ENCODE measurements around the gene RIMS4.

RIMS4 gene

GRCh38 chr20:44752099-44752931 is 58.0 kb downstream of the RIMS4 start:
- Histone ChIP-seq H4K20me1 (ENCODE audit: control insufficient read depth, insufficient read depth, low read depth, low read length) (no peaks in the 10 kb centered on the region), H3K9me2 (replicated peaks; ENCODE audit: control insufficient read depth, low read length) (no peaks in the 10 kb centered on the region), H3K9me3 (ENCODE audit: control insufficient read depth, insufficient read depth, low read length) (no peaks in the 10 kb centered on the region), H3K79me2 (ENCODE audit: control insufficient read depth, low read length) (no peaks in the 10 kb centered on the region), H3K27ac (ENCODE audit: low read depth, low read length) (no peak overlapping the region), H3K4me1 (ENCODE audit: control insufficient read depth, low read length) (no peaks in the 10 kb centered on the region), H3K27me3 (ENCODE audit: control insufficient read depth, low read length) (peaks cover under 1% of the 10 kb centered on the region), H3K36me3 (ENCODE audit: control insufficient read depth, low read length) (no peaks in the 10 kb centered on the region), H3K4me2 (ENCODE audit: low read length) (no peak overlapping the region), H3F3A (ENCODE audit: control insufficient read depth, insufficient read depth) (no peaks in the 10 kb centered on the region), H3K4me3 (ENCODE audit: low read length) (no peak overlapping the region)
- TF ChIP-seq CTCF (IDR thresholded peaks at IDR 0.05; ENCODE audit: low read depth, low read length, poor library complexity, severe bottlenecking): no peak
- TF ChIP-seq EZH2phosphoT487 (IDR thresholded peaks at IDR 0.05; ENCODE audit: borderline replicate concordance, low read length): no peak

- Histone ChIP-seq H3K9me2 (replicated peaks; ENCODE audit: control insufficient read depth, low read length) (no peaks in the 10 kb centered on the region), H3K79me2 (ENCODE audit: control insufficient read depth, low read length) (no peaks in the 10 kb centered on the region), H3K27ac (ENCODE audit: low read depth, low read length) (no peak overlapping the region), H3K27me3 (ENCODE audit: control insufficient read depth, low read length) (peaks cover 18% of the 10 kb centered on the region), H3K4me1 (ENCODE audit: control insufficient read depth, low read length) (peaks cover 8% of the 10 kb centered on the region; the same call in 1 of the 2 replicates), H4K20me1 (ENCODE audit: control insufficient read depth, insufficient read depth, low read depth, low read length) (no peaks in the 10 kb centered on the region), H3K36me3 (ENCODE audit: control insufficient read depth, low read length) (no peaks in the 10 kb centered on the region), H3K4me3 (ENCODE audit: low read length) (no peak overlapping the region), H3F3A (ENCODE audit: control insufficient read depth, insufficient read depth) (no peaks in the 10 kb centered on the region), H3K9me3 (ENCODE audit: control insufficient read depth, insufficient read depth, low read length) (no peaks in the 10 kb centered on the region), H3K4me2 (ENCODE audit: low read length) (no peak overlapping the region)
- TF ChIP-seq EZH2phosphoT487 (IDR thresholded peaks at IDR 0.05; ENCODE audit: borderline replicate concordance, low read length): no peak
- TF ChIP-seq CTCF (IDR thresholded peaks at IDR 0.05; ENCODE audit: low read depth, low read length, poor library complexity, severe bottlenecking): no peak
Measured at GRCh38 chr20:44750081-44750805, 60.1 kb downstream of the RIMS4 start.

GRCh38 chr20:44748005-44748370 is 62.4 kb downstream of the RIMS4 start:
- no peaks in the 10 kb centered on the region for H3K36me3 ChIP-seq (ENCODE audit: control insufficient read depth, low read length)
- no peak overlapping the region for H3K4me2 ChIP-seq (ENCODE audit: low read length)
- TF ChIP-seq EZH2phosphoT487 (IDR thresholded peaks at IDR 0.05; ENCODE audit: borderline replicate concordance, low read length) (no peak), CTCF (IDR thresholded peaks at IDR 0.05; ENCODE audit: low read depth, low read length, poor library complexity, severe bottlenecking) (no peak)
- H3F3A ChIP-seq (ENCODE audit: control insufficient read depth, insufficient read depth): no peaks in the 10 kb centered on the region
- no peaks in the 10 kb centered on the region for H4K20me1 ChIP-seq (ENCODE audit: control insufficient read depth, insufficient read depth, low read depth, low read length)
- H3K79me2 ChIP-seq (ENCODE audit: control insufficient read depth, low read length): no peaks in the 10 kb centered on the region
- H3K9me2 ChIP-seq (replicated peaks; ENCODE audit: control insufficient read depth, low read length): no peaks in the 10 kb centered on the region
- H3K27ac ChIP-seq (ENCODE audit: low read depth, low read length): no peak overlapping the region
- H3K4me3 ChIP-seq (ENCODE audit: low read length): no peak overlapping the region
- H3K27me3 ChIP-seq (ENCODE audit: control insufficient read depth, low read length): peaks cover 21% of the 10 kb centered on the region
- peaks cover 8% of the 10 kb centered on the region; the same call in 1 of the 2 replicates for H3K4me1 ChIP-seq (ENCODE audit: control insufficient read depth, low read length)
- no peaks in the 10 kb centered on the region for H3K9me3 ChIP-seq (ENCODE audit: control insufficient read depth, insufficient read depth, low read length)

All from DOHH2 (cell line).